ENCODE data around the gene C2CD2. TPM values are rescaled to one million over a fixed set of nuclear protein-coding genes. Genes with fewer than 3 reads are reported as not detected.

Gene C2CD2
- total and polyA plus RNA-seq, 2 of the 4 experiments (the other 2 are of a cell fraction) = 15.6 to 25.3 TPM

- Histone ChIP-seq H4K20me1 (ENCODE audit: insufficient read depth, low read length) (no peaks in the 10 kb centered on the region), H3K14ac (replicated peaks; ENCODE audit: low read depth, low read length) (no peak overlapping the region), H4K8ac (ENCODE audit: low read depth in 2 of 2, low read length in 2 of 2) (no peak overlapping the region), H3K9me3 (ENCODE audit: control insufficient read depth, insufficient read depth, low read length) (no peaks in the 10 kb centered on the region), H3K27ac (ENCODE audit: insufficient read depth, low read length) (no peak overlapping the region), H2BK120ac (ENCODE audit: low read depth, low read length) (no peak overlapping the region), H3K9me1 (ENCODE audit: insufficient read depth, low read length) (peaks cover 9% of the 10 kb centered on the region; the same call in 1 of the 2 replicates), H3K9ac (ENCODE audit: low read depth, low read length) (no peak overlapping the region), H2AK9ac (replicated peaks; ENCODE audit: low read depth, low read length, poor library complexity) (no peak overlapping the region), H3K4me1 (ENCODE audit: control insufficient read depth, insufficient read depth, low read length) (no peaks in the 10 kb centered on the region), H2BK20ac (ENCODE audit: low read depth, low read length) (no peak overlapping the region), H4K91ac (ENCODE audit: insufficient read depth, low read depth, low read length) (no peak overlapping the region), H3K18ac (ENCODE audit: low read depth, low read length) (no peak overlapping the region), H3K4me2 (ENCODE audit: low read depth, low read length) (no peak overlapping the region), H3K56ac (ENCODE audit: extremely low read depth, insufficient read depth, low read length) (no peak overlapping the region), H3K36me3 (ENCODE audit: control insufficient read depth, insufficient read depth, low read length) (0 out of 2 replicates have a peak, but pooled peaks cover 1% of the 10 kb centered on the region), H3K4ac (ENCODE audit: low read depth, low read length) (no peak overlapping the region), H3K79me1 (ENCODE audit: low read depth in 1 of 2, low read length in 2 of 2) (peaks cover 18 to 29% of the 10 kb centered on the region in 2 experiments), H4K5ac (ENCODE audit: low read depth, low read length) (no peak overlapping the region), H2AK5ac (ENCODE audit: low read depth, low read length) (no peak overlapping the region), H3K4me3 (ENCODE audit: insufficient read depth, low read depth, low read length) (no peak overlapping the region), H3K23ac (ENCODE audit: low read depth, low read length) (no peak overlapping the region), H2BK5ac (ENCODE audit: low read depth, low read length, poor library complexity, severe bottlenecking) (no peak overlapping the region), H3K27me3 (ENCODE audit: control insufficient read depth, insufficient read depth, low read length) (no peaks in the 10 kb centered on the region), H2BK15ac (ENCODE audit: low read depth, low read length) (no peak overlapping the region), H2AFZ (replicated peaks; ENCODE audit: low read length, poor library complexity) (no peak overlapping the region)
- ChIA-PET POLR2A (ENCODE audit: unreplicated experiment) (no interaction called here), CTCF (no interaction called here)
- no peak for DNase-seq
- TF ChIP-seq CEBPB (IDR thresholded peaks at IDR 0.05; ENCODE audit: low read depth, low read length) (no peak), MAFK (IDR thresholded peaks at IDR 0.05; ENCODE audit: low read depth, low read length) (no peak), MAZ (IDR thresholded peaks at IDR 0.05; ENCODE audit: borderline replicate concordance, low read depth, low read length) (no peak), MXI1 (IDR thresholded peaks at IDR 0.05; ENCODE audit: borderline replicate concordance, low read depth, low read length) (no peak), NFE2L2 (IDR thresholded peaks at IDR 0.05; ENCODE audit: low read depth, low read length) (no peak)
- no CpG with 5 or more reads among the region's 9 CpGs for WGBS, 2 experiments (ENCODE audit: extremely low coverage in 2 of 2, insufficient read length in 1 of 2)
- intact Hi-C loops (cut with micrococcal nuclease) = no loop called here
- no peak for ATAC-seq (ENCODE audit: low read depth)
- dilution Hi-C loops (cut with HindIII; ENCODE audit: low sequenced_read_pairs, unreplicated experiment) = no loop called here
- in situ Hi-C loops (cut with MboI; ENCODE audit: low sequenced_read_pairs) = no loop called here
- BruUV-seq (replicated peaks) = no TSS peak
Observed at GRCh38 chr21:41869771-41870170, 84.0 kb downstream of the C2CD2 start.
